GM18520 (cell line): Measurements from ENCODE around the gene ACSF3.

ENCODE experiments used
- ATAC-seq: cut with Tn5 transposase; IDR thresholded peaks from one replicate; pipeline ENCODE4 v1.9.1; 2021; ENCODE audit not compliant: unreplicated experiment

Gene ACSF3

DNA sequence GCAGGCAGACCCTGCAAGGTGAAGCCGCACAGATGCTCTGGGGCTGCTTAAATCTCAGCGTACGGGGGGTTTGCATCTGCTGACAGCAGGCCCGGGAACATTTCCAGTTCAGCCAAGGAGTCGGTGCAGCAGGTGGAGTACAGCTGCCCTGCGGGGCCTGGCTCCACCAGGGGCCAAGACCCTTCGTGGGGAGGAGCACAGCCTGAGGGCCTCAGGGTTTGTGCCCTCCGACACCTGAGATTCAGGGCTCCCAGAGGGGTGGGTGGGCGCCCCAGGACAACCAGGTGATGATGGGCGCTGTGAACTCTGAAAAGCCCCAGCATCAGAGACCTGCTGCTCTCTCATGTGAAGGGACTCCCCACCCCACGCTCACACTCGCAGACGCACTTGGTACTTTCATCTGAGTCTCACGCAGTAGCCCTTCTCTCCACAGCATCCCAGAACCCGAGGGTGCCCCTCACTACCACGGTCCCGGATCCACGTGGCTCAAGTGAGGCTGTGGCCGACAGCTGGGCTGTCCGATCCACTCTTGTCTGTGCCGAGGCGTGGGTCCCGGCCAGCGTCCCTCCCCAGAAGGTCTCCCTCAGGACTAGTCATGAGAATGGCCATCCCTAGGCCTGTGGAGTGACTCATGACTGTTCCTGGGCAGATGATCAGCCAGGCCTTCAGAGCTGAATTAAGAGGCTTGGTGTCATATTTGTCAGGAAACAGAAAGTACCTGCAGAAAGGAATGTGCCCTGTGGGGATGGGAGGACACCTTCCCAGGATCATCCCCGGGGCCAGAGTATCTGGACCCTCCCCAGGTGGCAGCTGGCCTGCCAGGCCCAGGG lies 29.6 kb downstream of the ACSF3 start:
- ATAC-seq = no peak

DNA sequence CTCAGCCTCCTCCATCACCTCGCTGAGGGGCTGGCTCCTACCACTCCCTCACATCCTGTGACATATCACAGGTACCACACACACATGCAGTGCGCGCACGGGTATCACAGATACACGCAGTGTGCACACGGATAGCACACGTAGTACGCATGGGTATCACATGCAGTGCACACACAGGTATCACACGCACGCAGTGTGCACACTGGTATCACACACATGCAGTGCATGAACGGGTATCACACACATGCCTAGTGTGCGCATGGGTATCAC lies 30.1 kb downstream of the ACSF3 start:
- ATAC-seq = no peak

DNA sequence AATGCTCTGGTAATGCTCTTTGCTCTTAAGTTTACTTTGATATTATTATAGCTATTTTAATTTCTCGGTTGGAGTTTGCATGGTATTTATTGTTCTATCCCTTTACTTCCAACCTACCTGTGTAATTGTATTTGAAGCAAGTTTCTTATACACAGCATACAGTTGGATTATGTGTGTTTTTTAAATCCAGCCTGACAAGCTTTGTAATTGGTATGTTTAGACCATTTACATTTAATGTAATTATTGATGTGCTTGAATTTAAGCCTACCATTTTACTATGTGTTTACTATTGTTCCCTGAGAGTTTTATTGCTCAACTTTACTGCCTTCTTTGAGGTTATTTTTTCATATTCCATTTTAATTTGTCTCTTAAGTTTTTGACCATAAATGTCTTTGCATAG lies 35.7 kb downstream of the ACSF3 start:
- ATAC-seq = no peak

DNA sequence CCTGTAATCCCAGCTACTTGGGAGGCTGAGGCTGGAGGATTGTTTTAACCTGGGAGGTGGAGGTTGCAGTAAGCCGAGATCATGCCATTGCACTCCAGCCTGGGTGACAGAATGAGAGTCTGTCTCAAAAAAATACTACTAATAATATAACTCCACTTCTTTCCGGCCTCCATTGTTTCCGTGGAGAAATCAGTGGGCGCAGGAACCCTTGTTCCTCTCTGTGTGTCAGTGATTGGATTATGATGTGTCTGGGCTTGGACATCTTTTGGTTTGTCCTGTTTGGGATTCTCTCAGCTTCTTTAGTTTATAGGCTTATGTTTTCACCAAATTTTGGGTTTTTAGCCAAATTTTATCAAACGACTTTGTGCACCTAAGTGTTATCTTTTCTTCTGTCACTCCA lies 36.8 kb downstream of the ACSF3 start:
- ATAC-seq = no peak

GRCh38 chr16:89131783-89132182 lies 38.1 kb downstream of the ACSF3 start:
- no peak for ATAC-seq

DNA sequence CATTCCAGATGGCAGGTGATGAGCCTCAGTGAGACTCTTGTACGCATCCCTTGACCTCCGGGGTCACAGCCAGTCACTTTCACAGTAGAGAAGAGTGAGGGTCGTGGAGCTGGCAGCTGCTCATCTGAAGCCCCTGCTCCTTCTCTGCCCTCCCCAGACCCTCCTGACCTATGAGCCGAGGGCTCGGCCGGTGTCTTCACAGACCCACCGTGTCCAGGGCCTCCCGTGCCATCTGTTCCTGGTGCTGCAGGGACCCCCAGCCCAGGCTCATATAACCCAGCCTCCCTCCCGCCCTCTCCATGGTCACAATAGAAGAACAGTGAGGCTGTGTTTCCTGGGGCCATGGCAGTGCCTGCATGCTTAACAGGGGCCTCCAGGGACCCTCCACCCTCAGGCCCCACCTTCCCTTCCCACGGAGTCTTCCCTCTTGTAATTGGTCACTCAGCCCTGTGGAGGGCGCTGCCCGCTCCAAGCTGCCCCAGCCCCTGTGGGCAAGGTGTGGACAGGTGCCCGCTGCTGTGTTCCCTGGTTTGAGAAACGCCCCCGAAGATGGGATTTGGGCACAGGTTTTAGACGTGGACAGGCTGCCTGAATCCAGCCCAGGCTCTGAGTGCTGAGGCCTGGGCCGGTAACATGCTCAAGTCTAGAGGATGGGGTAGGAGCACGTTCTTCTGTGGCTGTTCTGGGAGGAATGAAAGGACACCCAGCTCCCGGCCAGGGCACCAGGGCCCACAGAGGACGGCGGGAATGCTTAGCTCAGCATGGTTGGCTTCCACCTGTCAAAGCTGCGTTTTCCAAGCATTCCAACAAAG lies 38.7 kb downstream of the ACSF3 start:
- no peak for ATAC-seq

GRCh38 chr16:89133457-89134127 lies 39.9 kb downstream of the ACSF3 start:
- ATAC-seq = no peak

- no peak for ATAC-seq
Measured at GRCh38 chr16:89134269-89134668, 40.6 kb downstream of the ACSF3 start.

GRCh38 chr16:89135166-89135565 lies 41.5 kb downstream of the ACSF3 start:
- ATAC-seq = no peak

GRCh38 chr16:89135971-89136765 lies 42.5 kb downstream of the ACSF3 start:
- no peak for ATAC-seq

DNA sequence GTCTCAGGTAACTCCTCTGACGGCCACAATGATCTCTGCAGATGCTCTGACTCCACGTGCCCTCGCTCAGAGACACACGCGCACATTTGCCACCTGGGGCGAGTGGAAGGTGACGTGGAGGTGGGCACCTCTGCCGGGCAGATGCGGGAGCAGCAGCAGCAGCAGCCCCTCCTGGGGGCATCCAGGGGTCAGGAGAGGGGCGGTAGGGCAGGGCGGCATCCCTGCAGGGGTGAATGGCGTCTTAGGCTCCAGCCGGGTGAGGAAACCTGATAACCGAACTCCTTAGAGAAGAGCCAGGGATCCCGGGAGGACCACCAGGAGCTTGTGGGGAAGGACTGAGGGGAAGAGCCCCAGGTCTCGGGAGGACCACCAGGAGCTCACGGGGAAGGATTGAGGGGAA lies 43.3 kb downstream of the ACSF3 start:
- ATAC-seq = no peak

DNA sequence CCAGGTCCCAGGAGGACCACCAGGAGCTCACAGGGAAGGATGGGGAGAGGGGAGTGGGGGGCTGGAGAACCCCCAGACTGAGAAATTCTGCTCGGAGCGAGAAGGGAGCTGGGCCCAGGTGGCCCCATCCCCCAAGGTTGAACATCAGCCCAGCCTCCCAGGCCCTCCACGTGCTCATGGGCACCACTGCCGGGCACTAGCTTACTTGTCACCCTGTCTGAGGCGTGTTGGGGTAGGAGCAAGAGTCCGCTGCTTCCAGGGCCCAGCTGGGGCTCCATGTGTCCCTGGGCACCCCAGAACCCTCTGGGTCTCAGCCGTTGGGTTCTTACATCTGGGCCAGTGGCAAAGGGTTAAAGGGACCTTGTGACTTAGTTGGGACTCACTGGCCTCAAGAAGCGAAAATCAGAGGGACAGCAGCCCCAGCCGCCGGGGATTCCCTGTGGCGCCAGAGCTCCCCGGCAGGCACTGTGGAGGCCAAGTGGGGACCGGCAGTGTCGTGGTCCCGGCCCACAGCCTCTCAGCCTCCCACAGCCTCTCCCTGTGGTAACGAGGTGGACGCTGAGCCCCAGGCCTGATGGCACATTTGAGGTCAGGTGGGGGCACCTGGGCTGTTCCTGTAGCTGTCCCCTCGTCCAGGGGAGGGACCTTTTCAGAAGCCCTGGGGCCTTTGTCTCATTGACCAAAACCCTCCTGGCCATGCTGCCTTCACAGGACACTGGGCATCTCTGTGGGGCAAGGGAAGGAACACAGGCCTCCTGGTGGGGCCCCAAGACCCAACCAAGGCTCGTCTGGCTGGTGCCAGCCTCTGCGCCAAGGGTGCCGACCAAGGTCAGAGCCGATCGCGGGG lies 44.2 kb downstream of the ACSF3 start:
- ATAC-seq = no peak

DNA sequence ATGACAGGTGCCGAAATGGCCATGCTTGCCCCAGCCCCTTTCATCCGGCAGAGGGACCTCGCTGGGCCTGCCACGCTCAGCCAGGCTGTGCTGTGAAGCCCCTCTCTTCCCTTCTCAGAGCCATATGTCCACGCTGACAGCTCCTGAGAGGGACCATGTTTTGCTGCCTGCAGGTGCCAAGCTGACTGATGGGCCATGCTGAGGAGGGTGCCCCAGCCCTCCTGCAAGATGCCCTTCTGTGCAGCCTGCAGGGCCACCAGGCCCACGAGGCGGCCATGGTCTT lies 44.8 kb downstream of the ACSF3 start:
- no peak for ATAC-seq

DNA sequence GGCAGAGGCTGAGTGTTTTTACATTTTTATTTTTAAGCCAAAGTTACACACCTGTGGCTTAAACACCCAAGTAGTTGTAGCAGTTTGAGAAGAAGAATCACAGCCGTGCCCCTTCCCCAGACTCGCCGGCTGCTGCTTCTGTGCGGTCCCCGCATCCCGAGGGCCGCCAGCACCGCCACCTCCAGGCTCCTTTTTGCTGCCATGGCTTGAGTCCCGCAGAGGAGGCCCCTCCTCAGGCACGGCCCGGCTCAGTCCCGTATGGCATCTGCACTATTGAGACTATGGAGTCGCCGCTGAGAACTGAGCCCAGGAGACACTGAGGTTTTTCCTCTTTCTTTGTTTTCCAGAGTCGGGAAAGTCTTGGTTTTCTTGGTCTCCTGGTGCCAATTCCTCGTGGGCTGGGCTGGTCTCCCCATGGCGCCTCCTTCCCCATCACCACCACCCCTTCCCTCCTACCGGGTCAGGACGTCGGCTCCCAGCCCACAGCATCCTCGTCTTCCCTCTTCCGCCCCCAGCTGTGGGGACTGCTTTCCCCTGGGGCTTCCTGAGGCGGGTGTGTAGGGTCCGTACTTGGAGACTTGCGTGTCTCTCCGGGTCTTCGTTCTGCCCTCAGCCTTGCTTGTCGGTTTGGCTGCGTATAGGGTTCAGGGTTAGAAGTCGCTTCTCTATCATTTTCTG lies 45.3 kb downstream of the ACSF3 start:
- ATAC-seq = no peak

GRCh38 chr16:89139907-89140361 lies 46.3 kb downstream of the ACSF3 start:
- no peak for ATAC-seq

GRCh38 chr16:89140401-89140800 lies 46.7 kb downstream of the ACSF3 start:
- ATAC-seq = no peak

GRCh38 chr16:89140981-89141883 lies 47.6 kb downstream of the ACSF3 start:
- ATAC-seq = no peak

DNA sequence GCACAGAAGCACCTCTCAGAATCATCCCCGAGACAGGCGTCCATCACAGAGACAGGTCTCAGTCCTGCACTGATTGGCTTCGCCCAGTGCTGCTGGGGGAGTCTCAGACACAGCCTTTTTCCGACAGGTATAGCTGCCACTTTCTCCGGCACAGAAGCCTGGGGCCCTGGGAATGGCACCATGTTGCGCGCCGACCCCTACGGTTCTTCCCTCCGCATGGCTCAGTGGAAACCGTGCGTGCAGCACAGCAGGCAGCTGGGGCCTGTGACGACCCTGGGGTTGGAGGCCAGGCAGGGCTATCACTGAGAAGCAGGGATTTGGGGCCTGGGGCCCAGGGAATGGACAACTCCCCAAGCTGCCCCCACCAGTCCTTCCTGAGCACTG lies 48.2 kb downstream of the ACSF3 start:
- ATAC-seq = no peak
